Gastroesophageal sphincter (tissue), 3 donors: ENCODE measurements around the gene LRP1B.

Source experiments
- EP300 ChIP-seq: sonication (generic); formaldehyde crosslinking; IDR thresholded peaks from one replicate; pipeline ENCODE4 v1.6.1; 2017; ENCODE audit warnings: antibody characterized with exemption, mild to moderate bottlenecking
- POLR2A ChIP-seq, 2 donors: fragments of 450-650 bp; IDR thresholded peaks; one replicate each; pipeline ENCODE4 v1.6.1; 2017; ENCODE audit warnings: antibody characterized with exemption in 2 of 2, mild to moderate bottlenecking in 2 of 2, moderate library complexity in 1 of 2
- POLR2AphosphoS5 ChIP-seq: sonication (generic); formaldehyde crosslinking; IDR thresholded peaks from one replicate; pipeline ENCODE4 v1.6.1; 2017; ENCODE audit warnings: antibody characterized with exemption
- TF ChIP-seq, protein P1 (sequence below), 4 experiments: fragments of 200-600 bp in 2 of 4; fragments of 450-650 bp in 2 of 4; sonication (generic) in 1 of 4; IDR thresholded peaks; one replicate each; pipeline ENCODE4 v1.5.1; 2017 to 2019; ENCODE audit warnings: antibody characterized with exemption in 4 of 4, mild to moderate bottlenecking in 2 of 4, moderate library complexity in 2 of 4

DNA sequence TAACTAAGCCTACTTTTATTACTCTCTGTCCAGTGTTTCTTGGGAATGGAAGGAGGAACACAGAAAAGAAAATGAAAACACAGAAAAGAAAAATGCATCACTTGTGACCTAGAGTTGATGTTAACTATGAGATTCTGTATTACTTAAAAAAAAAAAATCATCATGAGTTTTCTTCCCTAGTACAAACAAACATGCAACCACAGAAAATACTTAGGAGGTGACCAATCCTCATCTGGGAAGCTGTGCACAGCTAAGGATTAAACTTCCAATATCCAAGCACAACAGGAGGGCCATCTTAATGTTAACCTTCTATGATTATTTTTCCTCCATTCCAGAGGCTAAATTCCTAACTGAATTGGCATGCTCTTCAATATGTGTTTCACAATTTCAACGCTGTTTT is 1140.4 kb downstream of the LRP1B start:
- TF ChIP-seq, protein P1, sequence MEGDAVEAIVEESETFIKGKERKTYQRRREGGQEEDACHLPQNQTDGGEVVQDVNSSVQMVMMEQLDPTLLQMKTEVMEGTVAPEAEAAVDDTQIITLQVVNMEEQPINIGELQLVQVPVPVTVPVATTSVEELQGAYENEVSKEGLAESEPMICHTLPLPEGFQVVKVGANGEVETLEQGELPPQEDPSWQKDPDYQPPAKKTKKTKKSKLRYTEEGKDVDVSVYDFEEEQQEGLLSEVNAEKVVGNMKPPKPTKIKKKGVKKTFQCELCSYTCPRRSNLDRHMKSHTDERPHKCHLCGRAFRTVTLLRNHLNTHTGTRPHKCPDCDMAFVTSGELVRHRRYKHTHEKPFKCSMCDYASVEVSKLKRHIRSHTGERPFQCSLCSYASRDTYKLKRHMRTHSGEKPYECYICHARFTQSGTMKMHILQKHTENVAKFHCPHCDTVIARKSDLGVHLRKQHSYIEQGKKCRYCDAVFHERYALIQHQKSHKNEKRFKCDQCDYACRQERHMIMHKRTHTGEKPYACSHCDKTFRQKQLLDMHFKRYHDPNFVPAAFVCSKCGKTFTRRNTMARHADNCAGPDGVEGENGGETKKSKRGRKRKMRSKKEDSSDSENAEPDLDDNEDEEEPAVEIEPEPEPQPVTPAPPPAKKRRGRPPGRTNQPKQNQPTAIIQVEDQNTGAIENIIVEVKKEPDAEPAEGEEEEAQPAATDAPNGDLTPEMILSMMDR (IDR thresholded peaks at IDR 0.05): no peak
- TF ChIP-seq POLR2A (IDR thresholded peaks at IDR 0.05): no peak
- no peak for TF ChIP-seq EP300
- no peak for TF ChIP-seq POLR2AphosphoS5
